Thoracic aorta (tissue), 2 donors: ENCODE results near the gene GBGT1. TPM values are rescaled to one million over a fixed set of nuclear protein-coding genes. Genes with fewer than 3 reads are reported as not detected.
A peak's percentile ranks its signal among the peaks of the same experiment; 100 is the strongest.

Experiments
- ATAC-seq: fragments of 150-250 bp; one replicate; pipeline ENCODE4 v1.8.0; 2017; ENCODE audit warnings: low read depth; ENCODE audit not compliant: insufficient number of reproducible peaks, low FRiP score
- DNase-seq: peaks from one replicate; pipeline ENCODE4 v3.0.0-alpha.2; 2020; ENCODE audit warnings: low spot score
- H3K27ac ChIP-seq, 2 donors: fragments of 200-600 bp; sonication (generic); 1 replicate in 1 of 2; 2 replicates in 1 of 2; pipeline ENCODE4 v1.5.1; 2016; ENCODE audit warnings: mild to moderate bottlenecking in 2 of 2, moderate library complexity in 2 of 2
- H3K27me3 ChIP-seq: fragments of 200-600 bp; sonication (generic); replicated peaks from 2 replicates; pipeline ENCODE4 v1.6.0; 2016; ENCODE audit warnings: mild to moderate bottlenecking; ENCODE audit not compliant: insufficient read depth
- H3K36me3 ChIP-seq: fragments of 200-600 bp; sonication (generic); one replicate; pipeline ENCODE4 v1.5.1; 2016
- H3K4me1 ChIP-seq, 2 donors: fragments of 200-600 bp; sonication (generic); 1 replicate in 1 of 2; 2 replicates in 1 of 2; pipeline versions ENCODE4 v1.5.1 to v1.6.0; 2016; ENCODE audit warnings: low read depth in 2 of 2, mild to moderate bottlenecking in 1 of 2; ENCODE audit not compliant: control insufficient read depth in 1 of 2
- H3K4me3 ChIP-seq: fragments of 200-600 bp; sonication (generic); 2 replicates; pipeline ENCODE4 v1.5.1; 2016; ENCODE audit warnings: mild to moderate bottlenecking
- H3K9me3 ChIP-seq: fragments of 200-600 bp; sonication (generic); 2 replicates; pipeline ENCODE4 v1.5.1; 2016
- CTCF ChIP-seq: fragments of 200-600 bp; sonication (generic); IDR thresholded peaks from one replicate; pipeline ENCODE4 v1.5.1; 2019; ENCODE audit warnings: antibody characterized with exemption
- total RNA-seq, 2 donors: library from RNA; depleted of rRNA; stranded (reverse); fragments of >200 nt; gene quantifications; one replicate each; pipeline versions ENCODE4 v1.1.0 to v1.2.3, GENCODE V29; 2016

GBGT1 gene
- total RNA-seq, 2 donors from 2014 or later, result 45.5 to 46.8 TPM

GRCh38 chr9:133124123-133124906 is 39.4 kb downstream of the GBGT1 start:
- Histone ChIP-seq H3K27ac (no peak overlapping the region), H3K36me3 (no peaks in the 10 kb centered on the region), H3K9me3 (no peaks in the 10 kb centered on the region), H3K4me3 (no peak overlapping the region), H3K27me3 (no peaks in the 10 kb centered on the region), H3K4me1 (peaks cover 25 to 54% of the 10 kb centered on the region in 2 donors)
- ATAC-seq (no peak), DNase-seq (no peak)
- TF ChIP-seq CTCF, result no peak

GRCh38 chr9:133122935-133123611 is 40.6 kb downstream of the GBGT1 start:
- no peak for TF ChIP-seq CTCF
- Histone ChIP-seq H3K9me3 (no peaks in the 10 kb centered on the region), H3K4me1 (peaks cover 31 to 67% of the 10 kb centered on the region in 2 donors), H3K4me3 (no peak overlapping the region), H3K36me3 (no peaks in the 10 kb centered on the region), H3K27me3 (no peaks in the 10 kb centered on the region), H3K27ac (peak overlapping the region in 1 of 2 donors; percentile 14)
- ATAC-seq (no peak), DNase-seq (peak; percentile 50)

GRCh38 chr9:133122605-133122934 is 41.1 kb downstream of the GBGT1 start:
- H3K36me3 ChIP-seq, result no peaks in the 10 kb centered on the region
- TF ChIP-seq CTCF, result no peak
- DNase-seq, result no peak
- H3K4me1 ChIP-seq, result peaks cover 31 to 67% of the 10 kb centered on the region in 2 donors
- no peak for ATAC-seq
- H3K4me3 ChIP-seq, result no peak overlapping the region
- no peaks in the 10 kb centered on the region for H3K27me3 ChIP-seq
- H3K27ac ChIP-seq, result peak overlapping the region in 1 of 2 donors; percentile 75
- no peaks in the 10 kb centered on the region for H3K9me3 ChIP-seq

- no peak for DNase-seq
- peaks cover 28 to 67% of the 10 kb centered on the region in 2 donors for H3K4me1 ChIP-seq
- no peak overlapping the region for H3K4me3 ChIP-seq
- TF ChIP-seq CTCF, result no peak
- H3K27ac ChIP-seq, result peak overlapping the region; percentile 75 to 77
- H3K27me3 ChIP-seq, result no peaks in the 10 kb centered on the region
- no peak for ATAC-seq
- no peaks in the 10 kb centered on the region for H3K9me3 ChIP-seq
- no peaks in the 10 kb centered on the region for H3K36me3 ChIP-seq
Measured at GRCh38 chr9:133121915-133122550, 41.7 kb downstream of the GBGT1 start.
